Embryonic facial prominence (tissue), 1 donor: ENCODE measurements around the gene MOSPD2.

Experiments
- DNase-seq: peaks from one replicate; pipeline ENCODE4 v3.0.0-alpha.2; 2016; ENCODE audit errors: extremely low spot score

The MOSPD2 gene

GRCh38 chrX:14915596-14915995 is 42.4 kb downstream of the MOSPD2 start:
- no peak for DNase-seq

DNA sequence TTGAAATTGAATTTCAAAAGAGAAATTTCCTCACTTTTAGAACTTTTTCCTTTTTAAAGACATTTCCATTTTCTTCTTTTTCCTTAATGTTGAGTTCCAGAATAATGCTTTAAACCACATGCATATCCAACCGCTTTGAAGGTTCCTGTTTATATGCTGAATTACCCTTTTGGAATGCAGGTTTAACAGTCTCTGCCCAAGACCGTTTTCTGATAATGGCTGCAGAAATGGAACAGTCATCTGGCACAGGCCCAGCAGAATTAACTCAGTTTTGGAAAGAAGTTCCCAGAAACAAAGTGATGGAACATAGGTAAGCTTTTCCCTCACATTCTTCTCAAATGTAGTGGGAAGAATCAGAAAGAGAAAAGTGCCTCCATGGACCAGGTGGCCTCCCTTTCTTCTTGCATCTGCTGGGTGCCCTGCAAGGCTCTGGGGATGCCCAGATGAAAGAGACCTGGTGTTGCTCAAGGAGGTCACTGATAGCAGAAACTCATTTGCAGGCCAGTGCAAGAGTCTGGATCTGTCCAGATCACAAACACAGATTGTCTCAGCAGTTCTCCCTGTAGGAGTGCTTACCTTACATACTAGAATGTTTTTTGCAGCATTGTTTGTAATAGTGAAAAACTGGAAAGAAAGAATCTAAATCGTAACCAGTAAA is 42.9 kb downstream of the MOSPD2 start:
- DNase-seq = no peak

- no peak for DNase-seq
Observed at GRCh38 chrX:14919407-14919806, 46.2 kb downstream of the MOSPD2 start.

DNA sequence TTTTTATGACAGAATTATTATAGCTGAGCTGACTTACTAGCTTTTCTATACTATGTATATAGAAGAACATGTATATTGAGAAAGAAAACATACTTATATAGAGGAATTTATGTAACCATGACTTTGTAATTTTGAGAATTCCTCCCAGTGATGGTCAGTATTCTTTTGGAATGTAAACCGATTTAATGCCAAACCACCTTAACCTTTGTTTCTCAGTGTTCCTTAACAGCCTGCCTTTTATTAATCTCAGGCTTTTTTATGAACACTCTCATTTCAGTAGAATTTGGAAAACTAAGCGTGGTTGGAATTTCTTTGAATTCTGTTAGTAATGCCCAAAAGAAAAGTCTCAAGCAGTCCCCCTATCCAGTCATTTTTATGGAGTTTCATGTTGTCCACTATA is 47.0 kb downstream of the MOSPD2 start:
- DNase-seq = no peak

DNA sequence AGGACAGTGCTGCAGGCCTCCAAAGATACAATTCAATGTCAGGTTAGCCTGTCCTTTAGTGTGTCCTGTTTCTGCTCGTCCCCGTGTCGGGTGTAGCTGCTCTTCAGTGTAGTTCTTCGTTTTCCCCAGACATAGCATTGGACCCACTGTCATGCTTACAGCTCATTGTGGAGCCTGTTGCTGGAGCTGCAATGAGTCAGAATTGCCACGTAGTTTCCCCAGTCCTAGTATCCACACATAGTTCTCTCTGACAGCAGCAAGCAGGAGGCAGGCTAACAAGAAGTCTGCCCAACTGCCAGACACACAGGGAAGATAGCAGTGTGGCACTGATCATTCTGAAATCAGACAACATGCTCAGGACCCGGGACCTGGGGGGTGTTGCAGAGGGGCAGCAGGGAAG is 49.2 kb downstream of the MOSPD2 start:
- no peak for DNase-seq

GRCh38 chrX:14923761-14924160 is 50.5 kb downstream of the MOSPD2 start:
- no peak for DNase-seq

- no peak for DNase-seq
Observed at GRCh38 chrX:14926471-14926870, 53.2 kb downstream of the MOSPD2 start.

GRCh38 chrX:14927401-14927800 is 54.2 kb downstream of the MOSPD2 start:
- no peak for DNase-seq

DNA sequence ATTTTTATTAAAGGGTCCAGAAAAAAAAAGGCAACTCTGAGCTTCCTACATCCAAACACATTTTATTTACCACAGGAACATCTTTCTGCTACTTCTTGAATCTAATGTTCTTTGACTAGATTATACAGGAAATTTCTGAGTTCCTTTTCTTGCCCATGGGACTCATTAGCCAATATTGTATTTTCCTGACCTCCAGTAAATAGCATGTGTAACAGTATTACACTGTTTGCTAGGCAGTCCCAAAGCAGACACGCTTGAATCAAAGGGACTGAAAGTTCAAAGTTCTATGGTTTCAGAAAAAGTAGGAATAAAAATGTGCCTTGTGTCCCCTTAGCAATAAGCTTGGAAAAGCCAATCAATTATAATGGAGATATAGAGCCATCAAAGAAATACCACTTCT is 57.4 kb downstream of the MOSPD2 start:
- DNase-seq = no peak

- DNase-seq = no peak
Observed at GRCh38 chrX:14932136-14932535, 58.9 kb downstream of the MOSPD2 start.

GRCh38 chrX:14934423-14934822 is 61.2 kb downstream of the MOSPD2 start:
- DNase-seq = no peak

DNA sequence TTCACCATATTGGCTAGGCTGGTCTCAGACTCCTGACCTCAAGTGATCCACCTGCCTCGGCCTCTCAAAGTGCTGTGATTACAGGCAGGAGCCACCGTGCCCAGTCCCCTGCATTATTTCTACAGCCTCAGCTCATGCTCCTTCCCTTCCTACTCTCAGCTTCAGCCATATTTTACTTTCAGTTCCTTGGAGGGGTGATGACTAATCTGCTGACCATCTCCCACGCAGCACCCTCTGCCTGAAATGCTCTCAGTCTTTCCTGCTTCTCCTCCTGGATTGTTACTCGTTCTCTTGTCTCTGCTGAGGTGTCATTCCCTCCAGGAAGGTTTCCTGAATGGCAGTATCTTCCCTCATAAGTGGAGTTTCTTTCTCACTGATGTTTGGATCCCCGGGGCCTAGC is 63.3 kb downstream of the MOSPD2 start:
- no peak for DNase-seq

DNA sequence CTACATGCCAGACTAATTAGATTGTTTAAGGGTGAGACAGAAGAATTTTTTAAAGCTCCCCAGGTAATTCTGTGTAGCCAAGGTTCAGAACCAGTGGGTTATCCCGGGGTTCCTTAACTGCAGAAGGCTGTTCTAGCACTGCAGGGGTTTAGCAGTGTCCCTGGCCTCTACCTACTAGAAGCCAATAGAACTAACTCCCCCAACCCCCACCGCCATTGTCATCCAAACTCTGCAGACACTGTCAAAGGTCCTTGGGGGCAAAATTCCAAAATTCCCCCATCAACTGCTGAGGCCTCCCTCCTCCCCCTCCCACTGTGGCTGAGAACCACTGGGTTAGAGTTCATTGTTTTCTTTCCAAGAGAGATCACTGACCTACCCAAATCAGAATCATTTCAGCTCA is 66.4 kb downstream of the MOSPD2 start:
- DNase-seq = no peak

- DNase-seq = no peak
Observed at GRCh38 chrX:14941301-14941700, 68.1 kb downstream of the MOSPD2 start.

DNA sequence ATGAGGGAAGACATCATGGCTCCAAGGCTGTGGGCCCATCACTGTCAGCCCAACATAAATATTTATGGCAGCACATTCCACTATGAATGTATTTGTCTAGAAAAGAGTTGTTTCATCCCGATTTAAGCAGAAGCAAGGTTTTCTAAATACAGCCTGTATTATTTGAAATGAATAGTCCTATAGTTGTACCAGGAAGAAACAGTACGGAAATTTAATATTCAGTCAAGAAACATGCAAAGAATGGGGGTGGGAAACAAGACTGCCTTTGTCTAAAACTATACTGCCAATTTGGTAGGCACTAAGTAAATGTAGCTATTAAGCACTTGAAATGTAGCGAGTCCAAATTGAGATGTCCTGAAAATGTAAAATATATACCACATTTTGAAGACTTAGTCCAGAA is 69.1 kb downstream of the MOSPD2 start:
- DNase-seq = no peak

GRCh38 chrX:14943962-14944361 is 70.7 kb downstream of the MOSPD2 start:
- no peak for DNase-seq

GRCh38 chrX:14946606-14947155 is 73.5 kb downstream of the MOSPD2 start:
- no peak for DNase-seq

DNA sequence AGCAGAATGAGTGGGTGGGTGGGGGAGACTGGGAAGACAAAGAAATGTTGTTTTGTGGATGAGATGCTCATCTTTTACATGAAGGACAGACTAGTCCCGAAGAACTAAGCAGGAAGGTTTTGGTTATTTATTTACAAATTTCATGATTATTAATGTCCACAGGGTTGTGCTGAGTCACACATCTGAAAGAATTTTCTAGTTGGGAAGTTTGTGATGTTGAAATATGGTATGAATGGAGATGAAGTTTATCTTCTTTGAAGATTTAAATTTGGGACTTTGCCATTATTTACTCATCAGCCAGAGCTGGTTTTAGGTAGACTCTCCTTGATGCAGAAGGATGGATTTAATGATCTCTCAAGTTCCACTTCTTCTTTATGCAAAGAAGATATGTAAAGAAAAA is 75.5 kb downstream of the MOSPD2 start:
- no peak for DNase-seq

- no peak for DNase-seq
Observed at GRCh38 chrX:14956813-14957582, 83.8 kb downstream of the MOSPD2 start.

DNA sequence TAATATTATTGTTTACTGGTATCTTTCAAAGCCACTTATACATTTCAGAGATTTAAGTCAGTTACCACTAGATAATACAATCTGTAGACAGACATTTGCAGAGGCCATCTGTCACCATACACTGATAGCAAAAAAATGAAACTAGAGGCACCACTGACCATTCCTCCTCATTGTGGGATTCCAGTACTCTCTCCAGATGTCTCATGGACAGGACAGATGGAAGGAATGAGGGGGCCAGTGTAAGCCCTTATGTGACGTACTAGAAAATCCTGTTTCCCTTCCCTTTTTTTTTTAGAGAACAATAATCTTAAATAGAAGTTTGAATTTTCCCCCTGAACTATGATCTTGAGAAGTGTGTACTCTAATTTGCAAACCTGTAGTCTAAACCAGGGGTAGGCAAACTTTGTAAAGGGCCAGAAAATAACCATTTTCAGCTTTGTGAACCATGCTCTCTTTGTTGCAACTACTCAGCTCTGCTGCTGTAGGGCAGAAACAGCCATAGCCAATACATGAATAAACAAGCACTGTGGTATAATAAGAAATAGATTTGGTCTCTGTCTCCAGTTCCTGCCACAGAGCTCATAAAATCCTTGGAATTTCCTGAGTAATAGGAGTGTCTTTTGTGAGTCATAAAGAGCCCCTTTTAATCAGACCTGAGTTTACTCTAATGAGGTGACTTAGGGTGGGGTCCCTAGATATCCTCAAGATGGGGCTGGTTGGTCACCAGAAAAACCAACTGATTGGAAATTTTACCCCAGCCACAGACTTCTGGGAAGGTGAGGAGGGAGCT is 90.4 kb downstream of the MOSPD2 start:
- no peak for DNase-seq

DNA sequence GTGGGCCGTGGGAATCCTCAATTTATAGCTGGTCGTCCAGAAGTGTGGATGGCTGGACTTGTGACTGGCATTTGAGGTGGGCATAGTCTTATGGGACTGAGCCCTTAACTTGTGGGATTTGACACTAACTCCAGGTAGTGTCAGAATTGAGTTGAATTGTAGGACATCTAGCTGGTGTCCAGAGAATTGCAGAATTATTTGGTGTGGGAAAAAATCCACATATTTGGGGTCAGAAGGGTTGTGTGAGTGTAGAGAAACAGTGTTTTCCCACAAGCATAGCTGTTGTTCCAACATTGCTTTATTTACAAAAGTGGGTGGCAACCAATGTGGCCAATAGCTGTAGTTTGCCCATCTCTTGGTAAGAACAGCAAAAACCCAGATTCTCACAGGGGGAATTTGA is 91.3 kb downstream of the MOSPD2 start:
- DNase-seq = no peak
